NCI-H748 (cell line): ENCODE data around the gene IL18BP.

Experiments used
- DNase-seq: peaks from one replicate; lab custom pipeline; 2025; ENCODE audit not compliant: unreplicated experiment; lab: John Stamatoyannopoulos, UW

IL18BP gene

GRCh38 chr11:72010529-72011233 is 12.0 kb downstream of the IL18BP start:
- no peak for DNase-seq

GRCh38 chr11:72012091-72012630 is 13.5 kb downstream of the IL18BP start:
- DNase-seq, result no peak

- DNase-seq, result no peak
These were observed 14.4 kb downstream of the IL18BP start for GRCh38 chr11:72012897-72013721.

- DNase-seq, result no peak
These were observed 15.3 kb downstream of the IL18BP start for GRCh38 chr11:72013765-72014711.

- no peak for DNase-seq
These were observed 16.1 kb downstream of the IL18BP start for GRCh38 chr11:72014761-72015320.

- DNase-seq, result no peak
These were observed 16.9 kb downstream of the IL18BP start for GRCh38 chr11:72015511-72016061.

- no peak for DNase-seq
These were observed 19.5 kb downstream of the IL18BP start for GRCh38 chr11:72018171-72018570.

- DNase-seq, result no peak
These were observed 24.6 kb downstream of the IL18BP start for GRCh38 chr11:72023335-72023734.

- DNase-seq, result no peak
These were observed 25.5 kb downstream of the IL18BP start for GRCh38 chr11:72024069-72024754.

- DNase-seq, result no peak
These were observed 27.4 kb downstream of the IL18BP start for GRCh38 chr11:72026090-72026489.

- no peak for DNase-seq
These were observed 31.9 kb downstream of the IL18BP start for GRCh38 chr11:72030472-72031045.

GRCh38 chr11:72036687-72037086 is 38.0 kb downstream of the IL18BP start:
- no peak for DNase-seq

GRCh38 chr11:72037554-72038311 is 39.0 kb downstream of the IL18BP start:
- DNase-seq, result peak; percentile 35

- no peak for DNase-seq
These were observed 39.8 kb downstream of the IL18BP start for GRCh38 chr11:72038491-72038890.

- no peak for DNase-seq
These were observed 40.5 kb downstream of the IL18BP start for GRCh38 chr11:72039031-72039855.

GRCh38 chr11:72039856-72040401 is 41.2 kb downstream of the IL18BP start:
- DNase-seq, result no peak
